ENCODE measurements around the gene GK2. TPM values are rescaled to one million over a fixed set of nuclear protein-coding genes. Genes with fewer than 3 reads are reported as not detected.

GK2 gene
- total RNA-seq, 3 donors from 2014 or later: 0.16 TPM; not detected in 2

- Histone ChIP-seq H3K4me3 (no peak overlapping the region), H3K9me3 (no peaks in the 10 kb centered on the region), H3K36me3 (no peaks in the 10 kb centered on the region), H3K4me1 (no peaks in the 10 kb centered on the region), H3K27me3 (no peaks in the 10 kb centered on the region), H3K27ac (no peak overlapping the region)
- no peak for DNase-seq (ENCODE audit: low spot score in 2 of 2)
- intact Hi-C loops (cut with DNase I; ENCODE audit: low total_unique reads): no loop called here
- TF ChIP-seq CTCF (IDR thresholded peaks at IDR 0.05): no peak
- no peak for TF ChIP-seq POLR2A (IDR thresholded peaks at IDR 0.05)
- TF ChIP-seq POLR2AphosphoS5 (IDR thresholded peaks at IDR 0.05): no peak
These were observed 12.2 kb downstream of the GK2 start for GRCh38 chr4:79395841-79396240.

- DNase-seq (ENCODE audit: low spot score in 2 of 2): no peak
- intact Hi-C loops (cut with DNase I; ENCODE audit: low total_unique reads): no loop called here
These were observed 17.1 kb downstream of the GK2 start for GRCh38 chr4:79390890-79391289.

GRCh38 chr4:79385641-79386040 is 22.4 kb downstream of the GK2 start:
- H3K4me3 ChIP-seq: no peak overlapping the region
- H3K36me3 ChIP-seq: no peaks in the 10 kb centered on the region
- no peaks in the 10 kb centered on the region for H3K27me3 ChIP-seq
- intact Hi-C loops (cut with DNase I; ENCODE audit: low total_unique reads): no loop called here
- H3K27ac ChIP-seq: no peak overlapping the region
- no peak for TF ChIP-seq CTCF (IDR thresholded peaks at IDR 0.05)
- TF ChIP-seq POLR2A (IDR thresholded peaks at IDR 0.05): no peak
- TF ChIP-seq POLR2AphosphoS5 (IDR thresholded peaks at IDR 0.05): no peak
- H3K9me3 ChIP-seq: no peaks in the 10 kb centered on the region
- no peak for DNase-seq (ENCODE audit: low spot score in 2 of 2)
- no peaks in the 10 kb centered on the region for H3K4me1 ChIP-seq

More at GRCh38 chr4:79390890-79391289, 17.1 kb downstream of the GK2 start:
- Histone ChIP-seq H3K4me3 (no peak overlapping the region), H3K27ac (no peak overlapping the region), H3K9me3 (no peaks in the 10 kb centered on the region), H3K36me3 (no peaks in the 10 kb centered on the region), H3K27me3 (no peaks in the 10 kb centered on the region), H3K4me1 (no peaks in the 10 kb centered on the region)
- TF ChIP-seq CTCF (IDR thresholded peaks at IDR 0.05) (no peak), POLR2A (IDR thresholded peaks at IDR 0.05) (no peak), POLR2AphosphoS5 (IDR thresholded peaks at IDR 0.05) (no peak)

GRCh38 chr4:79381161-79381560 is 26.9 kb downstream of the GK2 start:
- Histone ChIP-seq H3K27ac (no peak overlapping the region), H3K27me3 (no peaks in the 10 kb centered on the region), H3K36me3 (no peaks in the 10 kb centered on the region), H3K4me3 (no peak overlapping the region), H3K4me1 (no peaks in the 10 kb centered on the region), H3K9me3 (no peaks in the 10 kb centered on the region)
- no peak for DNase-seq (ENCODE audit: low spot score in 2 of 2)
- intact Hi-C loops (cut with DNase I; ENCODE audit: low total_unique reads): no loop called here
- TF ChIP-seq POLR2AphosphoS5 (IDR thresholded peaks at IDR 0.05) (no peak), POLR2A (IDR thresholded peaks at IDR 0.05) (no peak), CTCF (IDR thresholded peaks at IDR 0.05) (no peak)

GRCh38 chr4:79370026-79370425 is 38.0 kb downstream of the GK2 start:
- Histone ChIP-seq H3K4me3 (no peak overlapping the region), H3K27me3 (no peaks in the 10 kb centered on the region), H3K36me3 (no peaks in the 10 kb centered on the region), H3K9me3 (no peaks in the 10 kb centered on the region), H3K4me1 (no peaks in the 10 kb centered on the region), H3K27ac (no peak overlapping the region)
- no peak for DNase-seq (ENCODE audit: low spot score in 2 of 2)
- intact Hi-C loops (cut with DNase I; ENCODE audit: low total_unique reads): no loop called here
- TF ChIP-seq CTCF (IDR thresholded peaks at IDR 0.05) (no peak), POLR2AphosphoS5 (IDR thresholded peaks at IDR 0.05) (no peak)

All from breast epithelium (tissue), 4 donors.